ENCODE data around the gene BCL2L15.
"Not testable (repeated sequence)": the region's sequence is repeated elsewhere in the genome, so short reads cannot be mapped to it uniquely, and the experiment has no call there.

BCL2L15 gene

GRCh38 chr1:113868387-113869083 lies 18.8 kb downstream of the BCL2L15 start:
- DNase-seq, result no peak

- no peak for DNase-seq
Measured at GRCh38 chr1:113861641-113862040, 25.7 kb downstream of the BCL2L15 start.

- DNase-seq, result no peak
Measured at GRCh38 chr1:113860891-113861290, 26.5 kb downstream of the BCL2L15 start.

GRCh38 chr1:113859478-113860175 lies 27.8 kb downstream of the BCL2L15 start:
- no peak for DNase-seq

- no peak for DNase-seq
Measured at GRCh38 chr1:113858982-113859381, 28.4 kb downstream of the BCL2L15 start.

GRCh38 chr1:113858418-113858817 lies 29.0 kb downstream of the BCL2L15 start:
- DNase-seq, result no peak

GRCh38 chr1:113857776-113858175 lies 29.6 kb downstream of the BCL2L15 start:
- no peak for DNase-seq

GRCh38 chr1:113856401-113856790 lies 31.0 kb downstream of the BCL2L15 start:
- no peak for DNase-seq

GRCh38 chr1:113855630-113856400 lies 31.6 kb downstream of the BCL2L15 start:
- DNase-seq, result no peak

- no peak for DNase-seq
Measured at GRCh38 chr1:113854234-113854633, 33.1 kb downstream of the BCL2L15 start.

- not testable (repeated sequence) for DNase-seq
Measured at GRCh38 chr1:113852694-113853093, 34.7 kb downstream of the BCL2L15 start.

- DNase-seq, result no peak
Measured at GRCh38 chr1:113850127-113850796, 37.1 kb downstream of the BCL2L15 start.

- no peak for DNase-seq
Measured at GRCh38 chr1:113849072-113849471, 38.3 kb downstream of the BCL2L15 start.

- no peak for DNase-seq
Measured at GRCh38 chr1:113846391-113847035, 40.9 kb downstream of the BCL2L15 start.

GRCh38 chr1:113836534-113836933 lies 50.8 kb downstream of the BCL2L15 start:
- DNase-seq, result no peak

- peak; percentile 28 to 34 for DNase-seq
Measured at GRCh38 chr1:113835686-113836290, 51.6 kb downstream of the BCL2L15 start.

- no peak for DNase-seq
Measured at GRCh38 chr1:113834716-113835115, 52.7 kb downstream of the BCL2L15 start.
